PC-3 (cell line): ENCODE data around the gene HHIP.

Source experiments
- CTCF ChIP-seq: fragments of 300-600 bp; sonication (generic); conservative IDR thresholded peaks from 2 replicates; pipeline ENCODE4 v1.5.1; 2017; ENCODE audit warnings: antibody characterized with exemption, low read depth, mild to moderate bottlenecking, low read length
- EZH2 ChIP-seq: fragments of 300-600 bp; sonication (generic); IDR thresholded peaks from one replicate; pipeline ENCODE4 v1.6.1; 2017; ENCODE audit warnings: antibody characterized with exemption, mild to moderate bottlenecking, low read length; ENCODE audit not compliant: unreplicated experiment
- EZH2phosphoT487 ChIP-seq: fragments of 300-600 bp; sonication (generic); IDR thresholded peaks from 2 replicates; pipeline ENCODE4 v1.6.1; 2018; ENCODE audit warnings: mild to moderate bottlenecking, antibody characterized with exemption, low read length, borderline replicate concordance

- TF ChIP-seq EZH2, result no peak
- TF ChIP-seq CTCF, result no peak
- TF ChIP-seq EZH2phosphoT487, result no peak
These were observed 24.8 kb downstream of the HHIP start for GRCh38 chr4:144670776-144671175.
